Osteoblast (primary cell): ENCODE data around the gene CDCA5. TPM values are rescaled to one million over a fixed set of nuclear protein-coding genes. Genes with fewer than 3 reads are reported as not detected.

Source experiments
- DNase-seq: peaks from one replicate; pipeline ENCODE4 v3.0.0; 2011; ENCODE audit warnings: low spot score, mixed read lengths; ENCODE audit not compliant: insufficient read length; ENCODE audit errors: missing footprints
- H2AFZ ChIP-seq: 2 replicates; pipeline ENCODE4 v1.6.0; 2011; ENCODE audit warnings: mild to moderate bottlenecking, low read length
- H3K27ac ChIP-seq: 2 replicates; pipeline ENCODE4 v1.5.1; 2011; ENCODE audit warnings: mild to moderate bottlenecking, low read depth, low read length, moderate library complexity
- H3K27me3 ChIP-seq: 2 replicates; pipeline ENCODE4 v1.6.0; 2012; ENCODE audit warnings: mild to moderate bottlenecking, control low read depth, inconsistent platforms, low read length, moderate library complexity; ENCODE audit not compliant: insufficient read depth
- H3K36me3 ChIP-seq: 2 replicates; pipeline ENCODE4 v1.5.1; 2011; ENCODE audit warnings: mild to moderate bottlenecking, low read length, control low read depth, moderate library complexity; ENCODE audit not compliant: insufficient read depth
- H3K4me1 ChIP-seq: 2 replicates; pipeline ENCODE4 v1.5.1; 2011; ENCODE audit warnings: mild to moderate bottlenecking, low read length, control low read depth, moderate library complexity; ENCODE audit not compliant: insufficient read depth
- H3K4me2 ChIP-seq: 2 replicates; pipeline ENCODE4 v1.6.0; 2011; ENCODE audit warnings: mild to moderate bottlenecking, low read length; ENCODE audit not compliant: insufficient read depth
- H3K4me3 ChIP-seq: fragments of 200-600 bp; sonication (generic); 3 replicates; pipeline ENCODE4 v1.5.1; 2012; ENCODE audit warnings: mild to moderate bottlenecking, low read length, inconsistent platforms; ENCODE audit not compliant: insufficient read depth
- H3K79me2 ChIP-seq: 2 replicates; pipeline ENCODE4 v1.6.0; 2012; ENCODE audit warnings: mild to moderate bottlenecking, low read length, control low read depth, inconsistent platforms; ENCODE audit not compliant: insufficient read depth
- H3K9me3 ChIP-seq: 2 replicates; pipeline ENCODE4 v1.5.1; 2011; ENCODE audit warnings: low read depth, low read length, control low read depth
- H4K20me1 ChIP-seq: 2 replicates; pipeline ENCODE4 v1.6.0; 2012; ENCODE audit warnings: mild to moderate bottlenecking, low read length, control low read depth; ENCODE audit not compliant: insufficient read depth
- CTCF ChIP-seq: IDR thresholded peaks from 2 replicates; pipeline ENCODE4 v1.5.1; 2011; ENCODE audit warnings: mild to moderate bottlenecking, low read depth, low read length, moderate library complexity; ENCODE audit errors: extremely low read depth
- total RNA-seq: library from RNA; depleted of rRNA; stranded (reverse); fragments of >200 nt; gene quantifications from 2 replicates; pipeline ENCODE4 v1.2.3, GENCODE V29; 2012

The CDCA5 gene
- total RNA-seq, 1 donor, result 3.3 TPM

GRCh38 chr11:65087827-65088226 lies 4.0 kb upstream of the CDCA5 start:
- H3K4me2 ChIP-seq, result no peak overlapping the region
- no peaks in the 10 kb centered on the region for H3K27me3 ChIP-seq
- no peaks in the 10 kb centered on the region for H3K9me3 ChIP-seq
- peaks cover 19% of the 10 kb centered on the region for H3K4me1 ChIP-seq
- peaks cover 32% of the 10 kb centered on the region for H3K79me2 ChIP-seq
- H3K36me3 ChIP-seq, result peaks cover 43% of the 10 kb centered on the region
- TF ChIP-seq CTCF, result no peak
- no peak overlapping the region for H3K4me3 ChIP-seq
- H3K27ac ChIP-seq, result no peak overlapping the region
- DNase-seq, result no peak
- H4K20me1 ChIP-seq, result no peaks in the 10 kb centered on the region
- H2AFZ ChIP-seq, result no peak overlapping the region

GRCh38 chr11:65087216-65087615 lies 3.4 kb upstream of the CDCA5 start:
- Histone ChIP-seq H3K4me1 (peaks cover 22% of the 10 kb centered on the region), H3K4me2 (no peak overlapping the region), H3K9me3 (no peaks in the 10 kb centered on the region), H3K27me3 (no peaks in the 10 kb centered on the region), H3K4me3 (no peak overlapping the region), H3K79me2 (peaks cover 36% of the 10 kb centered on the region), H3K36me3 (peaks cover 43% of the 10 kb centered on the region), H3K27ac (no peak overlapping the region), H2AFZ (no peak overlapping the region), H4K20me1 (no peaks in the 10 kb centered on the region)
- no peak for TF ChIP-seq CTCF
- peak; percentile 29 for DNase-seq

- no peak for DNase-seq
- no peak overlapping the region for H3K4me3 ChIP-seq
- peaks cover 40% of the 10 kb centered on the region for H3K79me2 ChIP-seq
- no peaks in the 10 kb centered on the region for H3K9me3 ChIP-seq
- H3K4me1 ChIP-seq, result peaks cover 22% of the 10 kb centered on the region
- H3K36me3 ChIP-seq, result peaks cover 43% of the 10 kb centered on the region
- no peaks in the 10 kb centered on the region for H3K27me3 ChIP-seq
- no peak for TF ChIP-seq CTCF
- no peak overlapping the region for H3K27ac ChIP-seq
- no peak overlapping the region for H2AFZ ChIP-seq
- H4K20me1 ChIP-seq, result no peaks in the 10 kb centered on the region
- no peak overlapping the region for H3K4me2 ChIP-seq
Observed at GRCh38 chr11:65086809-65087208, 3.0 kb upstream of the CDCA5 start.

- Histone ChIP-seq H3K4me2 (peak overlapping the region; percentile 99), H4K20me1 (no peaks in the 10 kb centered on the region), H3K27ac (peak overlapping the region; percentile 91), H3K4me1 (peaks cover 22% of the 10 kb centered on the region), H3K27me3 (no peaks in the 10 kb centered on the region), H3K4me3 (peak overlapping the region; percentile 97), H3K9me3 (no peaks in the 10 kb centered on the region), H3K79me2 (peaks cover 49% of the 10 kb centered on the region), H3K36me3 (peaks cover 45% of the 10 kb centered on the region), H2AFZ (no peak overlapping the region)
- TF ChIP-seq CTCF, result no peak
- no peak for DNase-seq
Observed at GRCh38 chr11:65085446-65085845, 1.6 kb upstream of the CDCA5 start.
